ENCODE results near the gene PSORS1C1.

Gene PSORS1C1

DNA sequence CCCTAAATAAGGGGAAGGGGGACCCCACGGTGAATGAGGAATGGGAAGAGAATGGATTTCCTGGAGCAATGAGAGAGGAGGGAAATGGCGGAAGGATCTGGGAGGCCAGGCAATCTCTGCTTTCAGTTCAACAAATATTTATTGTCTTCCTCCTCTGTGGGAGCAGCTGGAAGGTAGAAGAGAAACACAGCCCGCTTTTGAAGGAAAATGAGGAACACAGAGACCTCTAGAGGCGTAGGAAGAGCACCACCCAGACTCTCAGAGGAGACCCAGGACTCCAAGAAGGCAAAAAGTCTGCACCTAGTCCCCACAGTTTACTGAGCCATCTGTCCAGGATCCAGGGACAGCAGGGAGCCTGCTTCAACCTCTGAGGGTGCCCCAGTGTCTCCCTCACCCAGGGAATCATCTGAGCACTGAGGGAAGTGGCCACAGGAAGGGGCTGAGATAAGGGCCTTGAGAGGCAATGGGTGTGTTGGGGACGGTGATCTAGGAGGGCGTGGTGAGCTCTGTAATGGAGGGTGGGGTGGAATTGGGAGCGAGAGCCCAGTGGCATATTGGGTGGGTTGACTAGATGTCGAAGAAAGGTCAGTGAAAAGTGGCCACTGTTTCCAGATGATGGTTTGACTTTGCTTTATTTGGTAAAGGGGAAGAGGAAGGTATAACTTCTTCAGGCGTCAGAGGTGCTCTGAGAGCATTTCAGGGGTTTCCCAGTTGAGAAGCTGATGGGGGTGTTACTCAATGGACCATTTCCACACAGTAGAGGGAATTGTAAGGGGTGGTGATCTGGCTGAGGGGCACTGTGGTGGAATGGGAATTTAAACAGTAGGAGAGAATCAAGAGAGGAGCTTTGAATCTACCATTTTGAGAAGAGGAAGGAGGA lies 610 bp downstream of the PSORS1C1 start:
- Histone ChIP-seq H3K27ac (ENCODE audit: low read depth, low read length) (no peak overlapping the region), H3K4me3 (ENCODE audit: low read length) (no peak overlapping the region), H3K9me2 (replicated peaks; ENCODE audit: control insufficient read depth, low read length) (no peaks in the 10 kb centered on the region), H4K20me1 (ENCODE audit: control insufficient read depth, insufficient read depth, low read depth, low read length) (no peaks in the 10 kb centered on the region), H3F3A (ENCODE audit: control insufficient read depth, insufficient read depth) (no peaks in the 10 kb centered on the region), H3K27me3 (ENCODE audit: control insufficient read depth, low read length) (peaks cover 8% of the 10 kb centered on the region; the same call in 1 of the 2 replicates), H3K4me1 (ENCODE audit: control insufficient read depth, low read length) (no peaks in the 10 kb centered on the region), H3K36me3 (ENCODE audit: control insufficient read depth, low read length) (no peaks in the 10 kb centered on the region), H3K9me3 (ENCODE audit: control insufficient read depth, insufficient read depth, low read length) (no peaks in the 10 kb centered on the region), H3K79me2 (ENCODE audit: control insufficient read depth, low read length) (no peaks in the 10 kb centered on the region), H3K4me2 (ENCODE audit: low read length) (no peak overlapping the region)
- no peak for TF ChIP-seq EZH2phosphoT487 (IDR thresholded peaks at IDR 0.05; ENCODE audit: borderline replicate concordance, low read length)
- TF ChIP-seq, protein P1, sequence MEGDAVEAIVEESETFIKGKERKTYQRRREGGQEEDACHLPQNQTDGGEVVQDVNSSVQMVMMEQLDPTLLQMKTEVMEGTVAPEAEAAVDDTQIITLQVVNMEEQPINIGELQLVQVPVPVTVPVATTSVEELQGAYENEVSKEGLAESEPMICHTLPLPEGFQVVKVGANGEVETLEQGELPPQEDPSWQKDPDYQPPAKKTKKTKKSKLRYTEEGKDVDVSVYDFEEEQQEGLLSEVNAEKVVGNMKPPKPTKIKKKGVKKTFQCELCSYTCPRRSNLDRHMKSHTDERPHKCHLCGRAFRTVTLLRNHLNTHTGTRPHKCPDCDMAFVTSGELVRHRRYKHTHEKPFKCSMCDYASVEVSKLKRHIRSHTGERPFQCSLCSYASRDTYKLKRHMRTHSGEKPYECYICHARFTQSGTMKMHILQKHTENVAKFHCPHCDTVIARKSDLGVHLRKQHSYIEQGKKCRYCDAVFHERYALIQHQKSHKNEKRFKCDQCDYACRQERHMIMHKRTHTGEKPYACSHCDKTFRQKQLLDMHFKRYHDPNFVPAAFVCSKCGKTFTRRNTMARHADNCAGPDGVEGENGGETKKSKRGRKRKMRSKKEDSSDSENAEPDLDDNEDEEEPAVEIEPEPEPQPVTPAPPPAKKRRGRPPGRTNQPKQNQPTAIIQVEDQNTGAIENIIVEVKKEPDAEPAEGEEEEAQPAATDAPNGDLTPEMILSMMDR (IDR thresholded peaks at IDR 0.05; ENCODE audit: low read depth, low read length, poor library complexity, severe bottlenecking): peak; percentile 38

DNA sequence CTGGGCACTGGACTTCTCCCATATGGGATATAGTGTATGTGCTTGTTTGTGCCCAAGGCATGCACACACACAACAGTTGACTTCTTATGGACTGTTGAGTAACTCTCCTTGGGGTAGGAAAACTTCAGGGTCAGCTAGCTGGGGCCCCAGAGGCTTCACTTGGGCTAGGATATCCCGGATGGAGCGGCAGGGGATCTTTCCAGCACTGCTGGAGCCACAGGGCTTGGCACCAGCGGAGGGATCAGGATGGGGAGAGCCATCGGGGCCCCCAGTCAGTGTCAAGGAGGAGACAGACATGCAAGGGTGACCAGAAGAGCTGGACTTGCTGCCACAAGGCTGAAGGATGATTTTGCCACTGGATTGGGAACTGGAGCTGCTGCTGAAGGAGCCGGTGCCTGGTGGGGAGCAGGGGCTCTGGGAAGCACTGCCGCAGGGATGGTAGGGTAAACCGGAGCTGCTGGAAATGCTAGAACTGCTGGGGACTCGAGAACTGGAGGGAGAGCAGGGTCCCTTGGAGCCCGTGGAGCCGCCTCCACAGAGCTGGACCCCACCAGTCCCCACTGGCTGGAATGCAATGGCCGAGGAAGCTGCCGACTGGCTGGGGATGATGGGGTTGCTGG lies 1.5 kb downstream of the PSORS1C1 start:
- no peak for TF ChIP-seq EZH2phosphoT487 (IDR thresholded peaks at IDR 0.05; ENCODE audit: borderline replicate concordance, low read length)
- TF ChIP-seq, protein P1 (IDR thresholded peaks at IDR 0.05; ENCODE audit: low read depth, low read length, poor library complexity, severe bottlenecking): no peak
- Histone ChIP-seq H3K4me3 (ENCODE audit: low read length) (no peak overlapping the region), H4K20me1 (ENCODE audit: control insufficient read depth, insufficient read depth, low read depth, low read length) (no peaks in the 10 kb centered on the region), H3K4me2 (ENCODE audit: low read length) (no peak overlapping the region), H3K9me3 (ENCODE audit: control insufficient read depth, insufficient read depth, low read length) (no peaks in the 10 kb centered on the region), H3K4me1 (ENCODE audit: control insufficient read depth, low read length) (no peaks in the 10 kb centered on the region), H3K9me2 (replicated peaks; ENCODE audit: control insufficient read depth, low read length) (no peaks in the 10 kb centered on the region), H3K27me3 (ENCODE audit: control insufficient read depth, low read length) (peaks cover 8% of the 10 kb centered on the region; the same call in 1 of the 2 replicates), H3K27ac (ENCODE audit: low read depth, low read length) (no peak overlapping the region), H3F3A (ENCODE audit: control insufficient read depth, insufficient read depth) (no peaks in the 10 kb centered on the region), H3K79me2 (ENCODE audit: control insufficient read depth, low read length) (no peaks in the 10 kb centered on the region), H3K36me3 (ENCODE audit: control insufficient read depth, low read length) (no peaks in the 10 kb centered on the region)

DNA sequence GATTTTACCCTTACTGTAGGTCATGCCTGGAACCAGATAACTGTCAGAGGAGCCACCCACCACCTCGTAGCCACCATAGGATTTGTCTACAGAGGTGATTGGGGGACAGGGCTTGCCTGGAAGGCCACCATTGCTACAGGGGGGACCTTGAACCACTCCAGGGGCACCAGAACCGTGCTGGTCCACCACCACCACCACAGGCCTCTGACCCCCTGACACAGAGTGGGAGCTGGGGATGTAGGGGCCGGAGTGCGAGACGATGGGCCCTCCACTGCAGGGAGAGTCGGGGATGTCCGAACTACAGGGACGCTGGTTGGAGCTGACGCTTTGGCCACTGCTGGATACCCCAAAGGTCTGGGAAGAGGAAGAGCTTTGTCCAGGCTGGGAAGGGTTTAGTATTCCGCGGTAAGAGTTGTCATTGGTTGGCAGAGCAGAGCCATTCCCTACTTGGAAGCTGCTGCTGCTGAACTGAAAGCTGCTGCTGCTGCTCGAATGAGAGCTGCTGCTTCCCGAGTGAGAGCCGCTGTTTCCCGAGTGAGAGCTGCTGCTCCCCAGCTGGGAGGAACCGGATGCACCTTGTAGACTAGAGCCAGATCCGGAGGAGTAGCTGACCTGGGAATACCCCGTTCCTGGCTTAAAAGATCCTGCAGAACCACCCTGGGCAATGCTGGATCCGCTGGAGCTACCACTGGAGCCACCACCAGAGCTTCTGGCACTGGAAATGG lies 2.2 kb downstream of the PSORS1C1 start:
- Histone ChIP-seq H3K27me3 (ENCODE audit: control insufficient read depth, low read length) (peaks cover 8% of the 10 kb centered on the region; the same call in 1 of the 2 replicates), H3K9me2 (replicated peaks; ENCODE audit: control insufficient read depth, low read length) (no peaks in the 10 kb centered on the region), H3K27ac (ENCODE audit: low read depth, low read length) (no peak overlapping the region), H3F3A (ENCODE audit: control insufficient read depth, insufficient read depth) (no peaks in the 10 kb centered on the region), H3K4me3 (ENCODE audit: low read length) (no peak overlapping the region), H3K79me2 (ENCODE audit: control insufficient read depth, low read length) (no peaks in the 10 kb centered on the region), H4K20me1 (ENCODE audit: control insufficient read depth, insufficient read depth, low read depth, low read length) (no peaks in the 10 kb centered on the region), H3K9me3 (ENCODE audit: control insufficient read depth, insufficient read depth, low read length) (no peaks in the 10 kb centered on the region), H3K4me1 (ENCODE audit: control insufficient read depth, low read length) (no peaks in the 10 kb centered on the region), H3K4me2 (ENCODE audit: low read length) (no peak overlapping the region), H3K36me3 (ENCODE audit: control insufficient read depth, low read length) (no peaks in the 10 kb centered on the region)
- TF ChIP-seq, protein P1 (IDR thresholded peaks at IDR 0.05; ENCODE audit: low read depth, low read length, poor library complexity, severe bottlenecking): no peak
- no peak for TF ChIP-seq EZH2phosphoT487 (IDR thresholded peaks at IDR 0.05; ENCODE audit: borderline replicate concordance, low read length)
